Measurements from ENCODE around the gene IL12RB1.

GRCh38 chr19:18072335-18072734, 14.4 kb downstream of the IL12RB1 start:
- TF ChIP-seq, protein P1, sequence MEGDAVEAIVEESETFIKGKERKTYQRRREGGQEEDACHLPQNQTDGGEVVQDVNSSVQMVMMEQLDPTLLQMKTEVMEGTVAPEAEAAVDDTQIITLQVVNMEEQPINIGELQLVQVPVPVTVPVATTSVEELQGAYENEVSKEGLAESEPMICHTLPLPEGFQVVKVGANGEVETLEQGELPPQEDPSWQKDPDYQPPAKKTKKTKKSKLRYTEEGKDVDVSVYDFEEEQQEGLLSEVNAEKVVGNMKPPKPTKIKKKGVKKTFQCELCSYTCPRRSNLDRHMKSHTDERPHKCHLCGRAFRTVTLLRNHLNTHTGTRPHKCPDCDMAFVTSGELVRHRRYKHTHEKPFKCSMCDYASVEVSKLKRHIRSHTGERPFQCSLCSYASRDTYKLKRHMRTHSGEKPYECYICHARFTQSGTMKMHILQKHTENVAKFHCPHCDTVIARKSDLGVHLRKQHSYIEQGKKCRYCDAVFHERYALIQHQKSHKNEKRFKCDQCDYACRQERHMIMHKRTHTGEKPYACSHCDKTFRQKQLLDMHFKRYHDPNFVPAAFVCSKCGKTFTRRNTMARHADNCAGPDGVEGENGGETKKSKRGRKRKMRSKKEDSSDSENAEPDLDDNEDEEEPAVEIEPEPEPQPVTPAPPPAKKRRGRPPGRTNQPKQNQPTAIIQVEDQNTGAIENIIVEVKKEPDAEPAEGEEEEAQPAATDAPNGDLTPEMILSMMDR (IDR thresholded peaks at IDR 0.05), result no peak
- no peak for TF ChIP-seq POLR2A (IDR thresholded peaks at IDR 0.05)

Data from lower leg skin (tissue), 3 donors.